Stimulated activated CD4-positive, alpha-beta T cell treated with anti-CD3 and anti-CD28 coated beads, TNF-alpha, amount 100 ng/mL, for 48 hours (primary cell): ENCODE data around the gene ARID5A.
"Not testable (repeated sequence)": the region's sequence is repeated elsewhere in the genome, so short reads cannot be mapped to it uniquely, and the experiment has no call there.

ENCODE experiments used
- DNase-seq, 3 donors: peaks; one replicate each; pipeline ENCODE4 v3.0.0-alpha.2; 2020; ENCODE audit warnings: low read depth in 3 of 3

ARID5A gene

GRCh38 chr2:96536445-96537065 is at the start of gene ARID5A:
ARID5A (plus strand) TSS chr2:96536752; CDS start chr2:96536827, 75 bp downstream.
- DNase-seq = peak; percentile 84 to 93 (median 88)

GRCh38 chr2:96489261-96489660 is 47.3 kb upstream of the ARID5A start:
- DNase-seq = no peak

GRCh38 chr2:96489663-96490062 is 46.9 kb upstream of the ARID5A start:
- no peak for DNase-seq

- no peak for DNase-seq
Measured at GRCh38 chr2:96491860-96492497, 44.6 kb upstream of the ARID5A start.

GRCh38 chr2:96493072-96493471 is 43.5 kb upstream of the ARID5A start:
- no peak for DNase-seq

GRCh38 chr2:96494188-96494587 is 42.4 kb upstream of the ARID5A start:
- no peak for DNase-seq

- DNase-seq = no peak
Measured at GRCh38 chr2:96495982-96496629, 40.4 kb upstream of the ARID5A start.

GRCh38 chr2:96498021-96498431 is 38.5 kb upstream of the ARID5A start:
- no peak for DNase-seq

GRCh38 chr2:96498611-96499010 is 37.9 kb upstream of the ARID5A start:
- not testable (repeated sequence) for DNase-seq

GRCh38 chr2:96499061-96499960 is 37.2 kb upstream of the ARID5A start:
- no peak for DNase-seq

GRCh38 chr2:96500385-96501066 is 36.0 kb upstream of the ARID5A start:
- no peak for DNase-seq

GRCh38 chr2:96501471-96501874 is 35.1 kb upstream of the ARID5A start:
- DNase-seq = no peak

- DNase-seq = no peak
Measured at GRCh38 chr2:96501886-96502810, 34.4 kb upstream of the ARID5A start.

- DNase-seq = no peak
Measured at GRCh38 chr2:96502891-96503636, 33.5 kb upstream of the ARID5A start.

GRCh38 chr2:96503637-96504243 is 32.8 kb upstream of the ARID5A start:
- DNase-seq = no peak

GRCh38 chr2:96505231-96505889 is 31.2 kb upstream of the ARID5A start, which contains the start of gene NEURL3:
NEURL3 (minus strand) TSS chr2:96505357; CDS start chr2:96505286, 71 bp downstream.
- DNase-seq = no peak

GRCh38 chr2:96506016-96506906 is 30.3 kb upstream of the ARID5A start:
- DNase-seq = no peak

- DNase-seq = no peak
Measured at GRCh38 chr2:96506907-96507240, 29.7 kb upstream of the ARID5A start.
